Upper lobe of right lung (tissue), 1 donor: Measurements from ENCODE around the gene IFNGR2. TPM values are rescaled to one million over a fixed set of nuclear protein-coding genes. Genes with fewer than 3 reads are reported as not detected.

Experiments
- ATAC-seq: fragments of 200-7000 bp; cut with Tn5 transposase; one replicate; pipeline ENCODE4 v1.9.1; 2020; ENCODE audit warnings: mild to moderate bottlenecking, moderate library complexity
- DNase-seq: peaks from one replicate; pipeline ENCODE4 v3.0.0-alpha.2; 2020
- H3K27ac ChIP-seq: fragments of 200-600 bp; one replicate; pipeline ENCODE4 v1.8.0; 2022
- H3K27me3 ChIP-seq: fragments of 200-600 bp; one replicate; pipeline ENCODE4 v1.8.0; 2022; ENCODE audit warnings: mild to moderate bottlenecking
- H3K36me3 ChIP-seq: fragments of 200-600 bp; one replicate; pipeline ENCODE4 v1.8.0; 2022
- H3K4me1 ChIP-seq: fragments of 200-600 bp; one replicate; pipeline ENCODE4 v1.8.0; 2022
- H3K4me3 ChIP-seq: fragments of 200-600 bp; one replicate; pipeline ENCODE4 v1.8.0; 2022; ENCODE audit warnings: mild to moderate bottlenecking
- H3K9me3 ChIP-seq: fragments of 200-600 bp; one replicate; pipeline ENCODE4 v1.8.0; 2022
- intact Hi-C: fragments of 100-400 bp; cut with DNase I; formaldehyde crosslinking; loops from one replicate; pipeline ENCODE4 v1.11.0; 2022
- total RNA-seq: library from RNA; stranded (reverse); fragmentation: NEBNext Ultra II Directional; extraction: Animal tissue kit (Norgen Biotek cat#: 25700); gene quantifications from one replicate; pipeline ENCODE4 v1.2.1, GENCODE V29; 2021
- TF ChIP-seq, protein P1 (sequence below): fragments of 200-600 bp; IDR thresholded peaks from one replicate; pipeline ENCODE4 v1.8.0; 2022; ENCODE audit warnings: antibody characterized with exemption
- donor health status: DM: no; HTN: yes; CAD: no; lungs with severe emphysema.

IFNGR2 gene
- total RNA-seq, 1 donor from 2014 or later: 69.3 TPM

DNA sequence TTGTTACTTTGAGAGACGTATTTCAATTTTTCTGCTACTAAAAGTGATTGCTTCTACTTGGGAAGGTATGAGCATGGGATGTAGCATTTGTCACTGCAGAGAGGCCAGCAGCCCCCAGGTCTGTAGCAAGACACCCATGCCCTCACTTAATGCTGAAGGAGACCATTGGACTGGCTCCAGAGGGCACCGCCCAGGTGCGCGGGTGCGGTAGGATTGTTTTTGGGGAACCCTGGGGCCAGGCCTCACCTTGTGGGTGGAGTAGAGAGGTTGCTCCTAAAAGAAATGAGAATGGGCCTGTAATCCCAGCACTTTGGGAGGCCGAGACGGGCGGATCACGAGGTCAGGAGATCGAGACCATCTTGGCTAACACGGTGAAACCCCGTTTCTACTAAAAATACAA is 30.6 kb upstream of the IFNGR2 start:
- no peaks in the 10 kb centered on the region for H3K36me3 ChIP-seq
- no peak overlapping the region for H3K4me3 ChIP-seq
- no peak overlapping the region for H3K27ac ChIP-seq
- intact Hi-C loops: no loop called here
- no peak for ATAC-seq
- TF ChIP-seq, protein P1, sequence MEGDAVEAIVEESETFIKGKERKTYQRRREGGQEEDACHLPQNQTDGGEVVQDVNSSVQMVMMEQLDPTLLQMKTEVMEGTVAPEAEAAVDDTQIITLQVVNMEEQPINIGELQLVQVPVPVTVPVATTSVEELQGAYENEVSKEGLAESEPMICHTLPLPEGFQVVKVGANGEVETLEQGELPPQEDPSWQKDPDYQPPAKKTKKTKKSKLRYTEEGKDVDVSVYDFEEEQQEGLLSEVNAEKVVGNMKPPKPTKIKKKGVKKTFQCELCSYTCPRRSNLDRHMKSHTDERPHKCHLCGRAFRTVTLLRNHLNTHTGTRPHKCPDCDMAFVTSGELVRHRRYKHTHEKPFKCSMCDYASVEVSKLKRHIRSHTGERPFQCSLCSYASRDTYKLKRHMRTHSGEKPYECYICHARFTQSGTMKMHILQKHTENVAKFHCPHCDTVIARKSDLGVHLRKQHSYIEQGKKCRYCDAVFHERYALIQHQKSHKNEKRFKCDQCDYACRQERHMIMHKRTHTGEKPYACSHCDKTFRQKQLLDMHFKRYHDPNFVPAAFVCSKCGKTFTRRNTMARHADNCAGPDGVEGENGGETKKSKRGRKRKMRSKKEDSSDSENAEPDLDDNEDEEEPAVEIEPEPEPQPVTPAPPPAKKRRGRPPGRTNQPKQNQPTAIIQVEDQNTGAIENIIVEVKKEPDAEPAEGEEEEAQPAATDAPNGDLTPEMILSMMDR: no peak
- peak; percentile 52 for DNase-seq
- peaks cover 9% of the 10 kb centered on the region for H3K4me1 ChIP-seq
- H3K27me3 ChIP-seq: no peaks in the 10 kb centered on the region
- H3K9me3 ChIP-seq: peaks cover 2% of the 10 kb centered on the region

DNA sequence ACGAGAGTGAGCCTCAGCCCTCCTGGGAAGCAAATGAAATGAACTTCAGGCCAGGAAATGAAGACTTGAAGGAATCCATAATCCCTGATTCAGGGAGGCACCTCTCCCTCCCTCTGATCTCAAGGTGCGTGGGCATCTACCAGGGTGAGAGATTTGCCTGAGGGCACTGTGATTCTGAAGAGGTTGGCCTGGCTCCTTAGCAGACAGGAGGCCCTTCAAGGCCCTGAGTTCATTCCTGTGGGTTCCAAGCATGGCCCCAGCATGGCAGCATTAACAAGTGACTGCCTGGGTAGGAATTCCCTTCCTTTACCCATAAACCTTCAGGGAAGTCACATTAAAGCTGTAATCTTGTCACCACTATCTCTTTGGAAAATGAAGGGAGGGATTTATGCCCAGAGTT is 29.8 kb upstream of the IFNGR2 start:
- Histone ChIP-seq H3K4me1 (peaks cover 9% of the 10 kb centered on the region), H3K27ac (peak overlapping the region; percentile 61), H3K36me3 (no peaks in the 10 kb centered on the region), H3K9me3 (no peaks in the 10 kb centered on the region), H3K27me3 (no peaks in the 10 kb centered on the region), H3K4me3 (no peak overlapping the region)
- peak; percentile 45 for DNase-seq
- ATAC-seq: peak; percentile 77
- intact Hi-C loops: no loop called here
- TF ChIP-seq, protein P1: no peak

DNA sequence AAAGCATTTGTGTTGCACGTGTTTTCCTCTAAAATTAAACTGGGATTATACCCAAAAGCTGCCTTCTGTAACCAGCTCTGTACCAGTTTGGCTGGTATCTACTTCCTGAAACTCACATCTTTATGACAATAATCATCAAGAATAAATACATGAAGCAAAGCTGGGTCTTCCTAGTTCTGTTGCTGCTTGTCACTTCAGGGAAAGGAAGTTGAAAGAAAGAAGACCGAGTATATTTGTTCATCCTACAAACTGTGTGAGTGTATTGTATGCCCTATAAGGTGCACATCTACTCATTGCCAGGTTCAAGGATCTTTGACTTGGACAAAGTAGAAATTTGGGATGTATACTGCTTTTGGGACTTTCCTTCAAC is 29.1 kb upstream of the IFNGR2 start:
- Histone ChIP-seq H3K27me3 (no peaks in the 10 kb centered on the region), H3K27ac (peak overlapping the region; percentile 61), H3K9me3 (no peaks in the 10 kb centered on the region), H3K4me3 (no peak overlapping the region), H3K36me3 (no peaks in the 10 kb centered on the region), H3K4me1 (peaks cover 9% of the 10 kb centered on the region)
- ATAC-seq: peak; percentile 36
- intact Hi-C loops: no loop called here
- TF ChIP-seq, protein P1: no peak
- DNase-seq: no peak

DNA sequence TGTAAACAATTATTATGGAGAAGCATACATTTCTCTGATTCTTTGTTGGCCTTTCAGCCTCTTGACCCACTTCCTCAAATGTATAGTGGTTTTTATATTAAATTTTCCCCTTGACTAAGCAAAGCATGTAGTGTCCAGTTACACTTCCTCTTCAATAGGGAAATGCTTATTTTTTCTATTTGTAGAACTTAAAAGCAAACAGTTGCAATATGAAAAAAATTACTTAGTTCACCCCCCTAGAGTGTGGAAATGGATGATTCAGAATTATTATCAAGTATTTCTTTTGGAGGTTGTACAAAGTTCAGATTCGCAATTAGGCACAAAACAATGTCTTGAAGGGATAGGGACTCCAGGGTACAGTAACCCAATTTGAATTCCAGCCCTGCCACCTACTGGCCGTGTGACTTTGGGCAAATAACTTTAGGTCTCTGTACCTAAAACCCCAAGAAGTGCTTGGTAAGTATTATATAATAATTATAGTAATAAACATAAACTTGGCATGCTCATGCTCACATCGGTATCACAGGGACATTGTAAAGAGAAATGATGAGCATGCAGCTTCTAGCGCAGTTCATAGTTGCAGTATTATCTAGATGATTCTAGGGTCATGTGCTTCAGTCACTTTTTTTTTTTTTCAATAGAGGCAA is 28.6 kb upstream of the IFNGR2 start:
- ATAC-seq (peak; percentile 87), DNase-seq (peak; percentile 65)
- peaks cover 14% of the 10 kb centered on the region for H3K4me1 ChIP-seq
- H3K27me3 ChIP-seq: no peaks in the 10 kb centered on the region
- H3K4me3 ChIP-seq: no peak overlapping the region
- TF ChIP-seq, protein P1: peak; percentile 71
- peak overlapping the region; percentile 61 for H3K27ac ChIP-seq
- intact Hi-C loops: no loop called here
- no peaks in the 10 kb centered on the region for H3K36me3 ChIP-seq
- H3K9me3 ChIP-seq: no peaks in the 10 kb centered on the region

DNA sequence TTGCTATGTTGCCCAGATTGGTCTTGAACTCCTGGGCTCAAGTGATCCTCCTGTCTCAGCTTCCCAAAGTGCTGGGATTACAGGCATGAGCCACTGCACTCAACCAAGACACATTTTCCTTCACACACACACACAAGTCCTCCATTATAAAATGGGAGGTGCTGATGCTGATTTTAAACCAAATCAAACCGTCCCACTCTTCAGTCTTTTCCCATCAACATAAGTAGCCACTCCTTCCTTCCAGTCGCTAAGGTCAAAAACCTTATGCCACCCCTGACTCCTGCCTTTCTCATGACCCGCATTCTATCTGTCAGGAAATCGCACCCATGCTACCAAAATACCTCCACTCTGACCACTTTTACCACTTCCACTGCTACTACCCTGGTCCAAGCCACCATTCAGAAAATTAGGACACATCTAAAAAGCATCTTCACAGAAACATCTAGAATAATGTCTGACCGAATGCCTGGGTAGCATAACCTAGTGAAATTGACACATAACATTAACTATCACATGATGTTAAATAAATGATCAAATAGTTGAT is 28.0 kb upstream of the IFNGR2 start:
- DNase-seq (no peak), ATAC-seq (no peak)
- H3K27me3 ChIP-seq: no peaks in the 10 kb centered on the region
- H3K27ac ChIP-seq: no peak overlapping the region
- no peaks in the 10 kb centered on the region for H3K36me3 ChIP-seq
- H3K4me1 ChIP-seq: peaks cover 20% of the 10 kb centered on the region
- H3K4me3 ChIP-seq: no peak overlapping the region
- no peaks in the 10 kb centered on the region for H3K9me3 ChIP-seq
- TF ChIP-seq, protein P1: no peak
- intact Hi-C loops: no loop called here
